Cardiac fibroblast (primary cell): ENCODE results near the gene CTDSP2.
"Not testable (repeated sequence)": the region's sequence is repeated elsewhere in the genome, so short reads cannot be mapped to it uniquely, and the experiment has no call there.

Experiments used
- DNase-seq, 2 donors: peaks; one replicate each; pipeline versions ENCODE4 v3.0.0 to v3.0.0-alpha.2; 2010; ENCODE audit warnings: low read depth in 2 of 2
- H3K4me3 ChIP-seq, 2 donors: replicated peaks in 1 of 2; 1 replicate in 1 of 2; 2 replicates in 1 of 2; pipeline ENCODE4 v1.5.1; 2011; ENCODE audit warnings: low read depth in 2 of 2, low read length in 2 of 2, mild to moderate bottlenecking in 2 of 2, moderate library complexity in 1 of 2
- TF ChIP-seq, protein P1 (sequence below): IDR thresholded peaks from one replicate; pipeline ENCODE4 v1.5.1; 2011; ENCODE audit warnings: low read depth, mild to moderate bottlenecking, low read length, inconsistent platforms

The CTDSP2 gene

GRCh38 chr12:57826400-57826799 is 20.1 kb downstream of the CTDSP2 start:
- DNase-seq, result no peak
- no peak overlapping the region for H3K4me3 ChIP-seq
- TF ChIP-seq, protein P1, sequence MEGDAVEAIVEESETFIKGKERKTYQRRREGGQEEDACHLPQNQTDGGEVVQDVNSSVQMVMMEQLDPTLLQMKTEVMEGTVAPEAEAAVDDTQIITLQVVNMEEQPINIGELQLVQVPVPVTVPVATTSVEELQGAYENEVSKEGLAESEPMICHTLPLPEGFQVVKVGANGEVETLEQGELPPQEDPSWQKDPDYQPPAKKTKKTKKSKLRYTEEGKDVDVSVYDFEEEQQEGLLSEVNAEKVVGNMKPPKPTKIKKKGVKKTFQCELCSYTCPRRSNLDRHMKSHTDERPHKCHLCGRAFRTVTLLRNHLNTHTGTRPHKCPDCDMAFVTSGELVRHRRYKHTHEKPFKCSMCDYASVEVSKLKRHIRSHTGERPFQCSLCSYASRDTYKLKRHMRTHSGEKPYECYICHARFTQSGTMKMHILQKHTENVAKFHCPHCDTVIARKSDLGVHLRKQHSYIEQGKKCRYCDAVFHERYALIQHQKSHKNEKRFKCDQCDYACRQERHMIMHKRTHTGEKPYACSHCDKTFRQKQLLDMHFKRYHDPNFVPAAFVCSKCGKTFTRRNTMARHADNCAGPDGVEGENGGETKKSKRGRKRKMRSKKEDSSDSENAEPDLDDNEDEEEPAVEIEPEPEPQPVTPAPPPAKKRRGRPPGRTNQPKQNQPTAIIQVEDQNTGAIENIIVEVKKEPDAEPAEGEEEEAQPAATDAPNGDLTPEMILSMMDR, result no peak

- DNase-seq, result no peak
- TF ChIP-seq, protein P1, result no peak
- H3K4me3 ChIP-seq, result no peak overlapping the region
These were observed 21.1 kb downstream of the CTDSP2 start for GRCh38 chr12:57825451-57825850.

GRCh38 chr12:57823908-57824640 is 22.5 kb downstream of the CTDSP2 start:
- no peak overlapping the region for H3K4me3 ChIP-seq
- TF ChIP-seq, protein P1, result no peak
- DNase-seq, result no peak

DNA sequence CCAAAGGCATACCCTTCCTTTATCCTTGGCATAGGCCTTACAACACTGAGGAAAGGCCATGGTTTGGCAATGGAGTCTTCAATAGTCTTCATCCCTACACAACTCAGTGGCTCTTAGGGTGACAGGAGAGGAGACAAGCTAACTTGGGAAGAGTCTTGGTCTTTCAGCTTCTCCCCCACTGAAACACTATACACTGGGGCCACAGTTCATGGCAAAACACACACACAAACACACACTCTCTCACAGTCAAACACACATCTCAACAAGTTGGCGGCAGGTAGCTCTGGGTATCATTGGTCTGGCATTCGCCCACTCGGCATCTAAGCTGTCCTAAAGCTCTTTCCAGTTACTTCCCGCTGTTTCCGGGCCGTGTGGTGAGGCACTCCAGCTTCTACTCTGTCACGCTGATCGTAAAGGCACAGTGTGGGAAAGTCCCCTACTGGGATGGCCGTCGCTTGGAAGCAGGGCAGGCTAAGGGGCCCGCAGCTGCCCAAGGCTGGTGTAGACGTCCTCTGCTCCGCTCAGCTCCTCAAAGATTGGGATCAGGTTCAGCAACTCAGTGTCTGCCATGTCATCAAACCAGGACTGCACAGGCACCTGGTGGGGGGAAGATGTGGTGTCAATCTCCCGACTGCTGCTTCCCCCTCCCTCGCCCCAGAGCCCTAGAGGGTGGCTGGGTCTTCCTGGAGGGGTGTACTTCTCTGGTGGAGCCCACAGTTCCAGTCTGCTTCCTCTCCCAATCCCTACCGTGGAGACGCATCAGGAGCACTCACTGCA is 23.2 kb downstream of the CTDSP2 start:
- no peak for DNase-seq
- no peak overlapping the region for H3K4me3 ChIP-seq
- TF ChIP-seq, protein P1, result no peak

- TF ChIP-seq, protein P1, result no peak
- no peak overlapping the region for H3K4me3 ChIP-seq
These were observed 24.0 kb downstream of the CTDSP2 start for GRCh38 chr12:57822392-57823130.

DNA sequence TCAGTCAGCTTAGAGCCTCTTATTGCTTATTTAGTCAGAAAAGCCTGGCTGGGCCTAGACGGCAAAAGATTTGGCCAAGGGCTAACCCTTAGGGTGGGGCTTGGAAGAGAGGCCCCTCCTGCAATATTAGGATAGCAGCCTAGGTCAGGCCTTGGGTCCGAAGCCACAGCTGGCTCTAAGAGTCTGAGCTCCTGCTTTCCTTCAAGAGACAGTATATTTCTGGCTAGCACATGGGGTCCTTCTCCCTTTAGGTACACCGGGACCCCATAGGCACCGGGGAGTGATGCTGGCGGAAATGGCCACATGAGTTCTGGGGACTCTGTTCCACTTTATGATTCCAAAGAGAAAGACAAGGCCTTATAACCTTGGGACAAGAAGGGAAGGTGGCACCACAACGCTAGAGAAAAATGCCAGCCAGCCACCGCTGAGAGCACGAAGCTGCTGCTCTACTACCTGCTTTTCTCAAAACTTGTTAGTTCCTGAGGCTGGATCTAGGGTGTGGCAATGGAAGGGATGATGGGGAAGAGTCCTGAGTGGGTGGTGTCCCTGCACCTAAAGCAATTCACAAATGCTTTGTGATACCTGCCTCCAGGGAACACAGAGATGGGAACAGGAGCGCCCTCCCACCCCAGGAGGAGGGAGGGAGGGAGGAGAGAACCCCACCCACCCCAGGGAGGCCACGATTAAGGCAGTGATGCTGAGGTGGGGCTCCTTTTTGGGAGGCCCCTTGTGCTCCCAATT is 24.9 kb downstream of the CTDSP2 start:
- no peak overlapping the region for H3K4me3 ChIP-seq
- TF ChIP-seq, protein P1, result no peak
- DNase-seq, result no peak

More at GRCh38 chr12:57822392-57823130, 24.0 kb downstream of the CTDSP2 start:
- no peak for DNase-seq

DNA sequence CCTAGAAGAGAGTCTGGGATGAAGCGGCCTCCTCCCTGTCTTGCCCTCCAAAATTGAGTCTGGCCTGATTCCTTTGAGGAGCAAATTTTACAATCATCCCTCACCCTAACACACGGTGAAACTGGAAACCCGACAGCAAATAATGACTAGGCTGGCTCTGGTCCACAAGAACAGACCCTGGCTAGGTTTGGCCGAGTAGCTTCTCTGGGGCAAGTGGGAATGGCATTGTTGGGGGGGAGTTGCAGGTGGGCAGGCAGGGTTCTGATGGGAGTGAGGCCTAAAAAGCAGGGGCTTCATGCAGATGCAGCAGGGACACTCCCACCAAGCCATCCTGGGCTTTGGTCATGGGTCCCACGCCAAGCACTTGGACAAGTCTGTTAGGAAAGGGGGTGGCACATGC is 25.5 kb downstream of the CTDSP2 start:
- DNase-seq, H3K4me3 ChIP-seq: not testable (repeated sequence)

DNA sequence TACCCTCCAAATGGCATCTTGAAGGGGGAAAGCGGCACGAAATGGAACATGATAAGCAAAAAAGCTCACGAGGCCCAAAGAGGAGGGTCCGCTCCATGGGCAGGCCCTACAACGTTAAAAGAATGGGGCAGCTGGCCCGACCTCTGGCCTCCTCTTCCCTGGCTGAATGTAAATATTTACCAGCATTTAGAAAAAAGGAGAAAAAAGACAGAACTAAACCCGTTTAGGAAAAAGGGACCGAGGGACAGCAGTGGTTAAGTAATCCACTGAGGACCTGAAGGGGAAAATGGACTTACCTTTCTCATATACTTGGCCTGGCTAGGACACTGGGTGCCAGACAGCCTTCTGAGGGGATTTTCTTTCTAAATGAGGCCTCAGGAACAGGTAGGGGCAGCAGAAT is 26.4 kb downstream of the CTDSP2 start:
- not testable (repeated sequence) for H3K4me3 ChIP-seq, DNase-seq

DNA sequence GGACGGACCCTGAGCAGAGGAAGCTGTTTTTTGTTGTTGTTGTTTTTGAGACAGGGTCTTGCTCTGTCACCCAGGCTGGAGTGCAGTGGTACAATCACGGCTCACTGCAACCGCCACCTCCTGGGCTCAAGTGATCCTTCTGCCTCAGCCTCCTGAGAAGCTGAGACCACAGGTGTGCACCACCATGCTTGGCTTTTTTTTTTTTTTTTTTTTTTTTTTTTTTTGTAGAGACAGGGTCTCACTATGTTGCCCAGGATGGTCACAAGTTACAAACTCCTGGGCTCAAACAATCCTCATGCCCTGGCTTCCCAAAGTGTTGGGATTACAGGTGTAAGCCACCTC is 28.6 kb downstream of the CTDSP2 start:
- DNase-seq, H3K4me3 ChIP-seq: not testable (repeated sequence)
